Esophagus muscularis mucosa (tissue), 4 donors: ENCODE results near the gene ATP5PD.

ENCODE experiments used
- EP300 ChIP-seq: sonication (generic); formaldehyde crosslinking; IDR thresholded peaks from one replicate; pipeline ENCODE4 v1.6.1; 2017; ENCODE audit warnings: antibody characterized with exemption
- POLR2A ChIP-seq: fragments of 450-650 bp; IDR thresholded peaks from one replicate; pipeline ENCODE4 v1.6.1; 2017; ENCODE audit warnings: antibody characterized with exemption, moderate library complexity, mild to moderate bottlenecking, low read depth
- TF ChIP-seq, protein P1 (sequence below), 3 experiments: fragments of 200-600 bp in 2 of 3; fragments of 450-650 bp in 1 of 3; sonication (generic) in 2 of 3; IDR thresholded peaks; one replicate each; pipeline ENCODE4 v1.5.1; 2017 to 2019; ENCODE audit warnings: antibody characterized with exemption in 3 of 3, mild to moderate bottlenecking in 2 of 3, moderate library complexity in 1 of 3

DNA sequence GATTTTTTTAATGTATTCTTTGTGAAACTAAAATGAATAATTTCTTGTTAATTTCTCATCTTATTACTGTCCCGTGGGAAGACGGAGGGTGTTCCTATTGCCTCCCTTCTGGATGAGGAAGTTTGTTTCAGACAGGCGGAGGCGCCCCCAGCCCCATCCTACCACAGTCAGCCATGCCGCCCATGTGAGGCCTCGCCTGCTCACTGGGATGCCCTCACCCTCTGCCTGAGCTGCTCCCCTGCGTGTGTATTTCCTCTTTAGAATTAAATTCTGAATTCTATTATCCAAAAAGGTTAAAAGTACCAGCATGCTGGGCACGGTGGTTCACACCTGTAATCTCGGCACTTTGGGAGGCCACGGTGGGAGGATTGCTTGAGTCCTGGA, 14.3 kb upstream of the ATP5PD start:
- TF ChIP-seq, protein P1, sequence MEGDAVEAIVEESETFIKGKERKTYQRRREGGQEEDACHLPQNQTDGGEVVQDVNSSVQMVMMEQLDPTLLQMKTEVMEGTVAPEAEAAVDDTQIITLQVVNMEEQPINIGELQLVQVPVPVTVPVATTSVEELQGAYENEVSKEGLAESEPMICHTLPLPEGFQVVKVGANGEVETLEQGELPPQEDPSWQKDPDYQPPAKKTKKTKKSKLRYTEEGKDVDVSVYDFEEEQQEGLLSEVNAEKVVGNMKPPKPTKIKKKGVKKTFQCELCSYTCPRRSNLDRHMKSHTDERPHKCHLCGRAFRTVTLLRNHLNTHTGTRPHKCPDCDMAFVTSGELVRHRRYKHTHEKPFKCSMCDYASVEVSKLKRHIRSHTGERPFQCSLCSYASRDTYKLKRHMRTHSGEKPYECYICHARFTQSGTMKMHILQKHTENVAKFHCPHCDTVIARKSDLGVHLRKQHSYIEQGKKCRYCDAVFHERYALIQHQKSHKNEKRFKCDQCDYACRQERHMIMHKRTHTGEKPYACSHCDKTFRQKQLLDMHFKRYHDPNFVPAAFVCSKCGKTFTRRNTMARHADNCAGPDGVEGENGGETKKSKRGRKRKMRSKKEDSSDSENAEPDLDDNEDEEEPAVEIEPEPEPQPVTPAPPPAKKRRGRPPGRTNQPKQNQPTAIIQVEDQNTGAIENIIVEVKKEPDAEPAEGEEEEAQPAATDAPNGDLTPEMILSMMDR (IDR thresholded peaks at IDR 0.05): no peak
- TF ChIP-seq POLR2A (no peak), EP300 (no peak)
